ENCODE measurements around the gene BRD4.

Gene BRD4

GRCh38 chr19:15249972-15250639 is 82.2 kb downstream of the BRD4 start:
- ChIA-PET POLR2A (no interaction called here), CTCF (interaction anchor here (1.0 to 1.7 kb wide), 5 partner anchors 11 to 307 kb away, joined by 3 to 5 read pairs (median 3); no protein-coding TSS in a partner anchor)
- no peak for DNase-seq (ENCODE audit: extremely low spot score)
- no peak for TF ChIP-seq CTCF (IDR thresholded peaks at IDR 0.05; ENCODE audit: control extremely low read depth, extremely low read depth, low read depth, missing control alignments)

- ChIA-PET CTCF (interaction anchor here (0.7 to 1.2 kb wide), 5 partner anchors 10 to 158 kb away, joined by 3 read pairs; no protein-coding TSS in a partner anchor), POLR2A (no interaction called here)
- no peak for TF ChIP-seq CTCF (IDR thresholded peaks at IDR 0.05; ENCODE audit: control extremely low read depth, extremely low read depth, low read depth, missing control alignments)
- DNase-seq (ENCODE audit: extremely low spot score), result no peak
These were observed 82.8 kb downstream of the BRD4 start for GRCh38 chr19:15249528-15249874.

GRCh38 chr19:15248648-15249527 is 83.5 kb downstream of the BRD4 start:
- ChIA-PET CTCF (interaction anchor here (0.7 to 1.2 kb wide), 6 partner anchors 11 to 157 kb away, joined by 3 read pairs; no protein-coding TSS in a partner anchor), POLR2A (no interaction called here)
- TF ChIP-seq CTCF (IDR thresholded peaks at IDR 0.05; ENCODE audit: control extremely low read depth, extremely low read depth, low read depth, missing control alignments), result no peak
- DNase-seq (ENCODE audit: extremely low spot score), result no peak

- POLR2A ChIA-PET, result no interaction called here
- CTCF ChIA-PET, result interaction anchor here (1.0 kb wide), 1 partner anchor 18 kb away, joined by 3 read pairs; no protein-coding TSS in a partner anchor
- no peak for TF ChIP-seq CTCF (IDR thresholded peaks at IDR 0.05; ENCODE audit: control extremely low read depth, extremely low read depth, low read depth, missing control alignments)
These were observed 84.2 kb downstream of the BRD4 start for GRCh38 chr19:15248106-15248505.

GRCh38 chr19:15247107-15248014 is 85.0 kb downstream of the BRD4 start:
- ChIA-PET CTCF (interaction anchor here (1.0 kb wide), 1 partner anchor 308 kb away, joined by 5 read pairs; no protein-coding TSS in a partner anchor), POLR2A (no interaction called here)
- DNase-seq (ENCODE audit: extremely low spot score), result no peak
- no peak for TF ChIP-seq CTCF (IDR thresholded peaks at IDR 0.05; ENCODE audit: control extremely low read depth, extremely low read depth, low read depth, missing control alignments)

More at GRCh38 chr19:15248106-15248505, 84.2 kb downstream of the BRD4 start:
- no peak for DNase-seq (ENCODE audit: extremely low spot score)

GRCh38 chr19:15246198-15246481 is 86.2 kb downstream of the BRD4 start:
- TF ChIP-seq CTCF (IDR thresholded peaks at IDR 0.05; ENCODE audit: control extremely low read depth, extremely low read depth, low read depth, missing control alignments), result no peak
- ChIA-PET POLR2A (no interaction called here), CTCF (no interaction called here)
- no peak for DNase-seq (ENCODE audit: extremely low spot score)
